Omental fat pad (tissue), 4 donors: ENCODE results near the gene CENPS. TPM values are rescaled to one million over a fixed set of nuclear protein-coding genes. Genes with fewer than 3 reads are reported as not detected.

ENCODE experiments used
- ATAC-seq: fragments of 150-250 bp; one replicate; pipeline ENCODE4 v1.9.1; 2016; ENCODE audit warnings: mild to moderate bottlenecking, moderate library complexity; ENCODE audit not compliant: low FRiP score
- DNase-seq: peaks from one replicate; pipeline ENCODE4 v3.0.0-alpha.2; 2019; ENCODE audit warnings: low spot score
- CTCF ChIP-seq, 3 donors: fragments of 450-650 bp; IDR thresholded peaks; one replicate each; pipeline ENCODE4 v1.5.1; 2016 to 2017; ENCODE audit warnings: antibody characterized with exemption in 3 of 3, mild to moderate bottlenecking in 3 of 3, moderate library complexity in 2 of 3
- total RNA-seq, 4 donors: library from RNA; depleted of rRNA; stranded (reverse); fragments of >200 nt; gene quantifications; one replicate each; pipeline ENCODE4 v1.1.0, GENCODE V29; 2016

Gene CENPS
- total RNA-seq, 4 donors from 2014 or later, result 3.5 to 5.4 (median 4.3) TPM

- DNase-seq (no peak), ATAC-seq (no peak)
- no peak for TF ChIP-seq CTCF (IDR thresholded peaks at IDR 0.05)
Measured at GRCh38 chr1:10432910-10433700, 2.9 kb downstream of the CENPS start.

- TF ChIP-seq CTCF (IDR thresholded peaks at IDR 0.05), result no peak
- no peak for DNase-seq
- no peak for ATAC-seq
Measured at GRCh38 chr1:10433790-10434189, 3.6 kb downstream of the CENPS start.

- ATAC-seq, result no peak
- no peak for TF ChIP-seq CTCF (IDR thresholded peaks at IDR 0.05)
- no peak for DNase-seq
Measured at GRCh38 chr1:10434590-10434989, 4.4 kb downstream of the CENPS start.

GRCh38 chr1:10437052-10437451, 6.8 kb downstream of the CENPS start:
- no peak for DNase-seq
- ATAC-seq, result no peak
- TF ChIP-seq CTCF (IDR thresholded peaks at IDR 0.05), result no peak

- ATAC-seq, result no peak
- no peak for TF ChIP-seq CTCF (IDR thresholded peaks at IDR 0.05)
- DNase-seq, result no peak
Measured at GRCh38 chr1:10438677-10439163, 8.5 kb downstream of the CENPS start.

GRCh38 chr1:10440305-10440704, 10.1 kb downstream of the CENPS start:
- ATAC-seq (no peak), DNase-seq (no peak)
- no peak for TF ChIP-seq CTCF (IDR thresholded peaks at IDR 0.05)

GRCh38 chr1:10440794-10441193, 10.6 kb downstream of the CENPS start:
- DNase-seq, result no peak
- no peak for TF ChIP-seq CTCF (IDR thresholded peaks at IDR 0.05)
- ATAC-seq, result no peak
